Stimulated activated CD4-positive, alpha-beta T cell treated with anti-CD3 and anti-CD28 coated beads, Interleukin-1b, Interleukin-23, amount 100 ng/mL, for 1 hour (primary cell): ENCODE measurements around the gene FOXP4.

Experiments used
- DNase-seq, 2 donors: peaks; one replicate each; pipeline ENCODE4 v3.0.0-alpha.2; 2020; ENCODE audit warnings: low read depth in 2 of 2

FOXP4 gene

DNA sequence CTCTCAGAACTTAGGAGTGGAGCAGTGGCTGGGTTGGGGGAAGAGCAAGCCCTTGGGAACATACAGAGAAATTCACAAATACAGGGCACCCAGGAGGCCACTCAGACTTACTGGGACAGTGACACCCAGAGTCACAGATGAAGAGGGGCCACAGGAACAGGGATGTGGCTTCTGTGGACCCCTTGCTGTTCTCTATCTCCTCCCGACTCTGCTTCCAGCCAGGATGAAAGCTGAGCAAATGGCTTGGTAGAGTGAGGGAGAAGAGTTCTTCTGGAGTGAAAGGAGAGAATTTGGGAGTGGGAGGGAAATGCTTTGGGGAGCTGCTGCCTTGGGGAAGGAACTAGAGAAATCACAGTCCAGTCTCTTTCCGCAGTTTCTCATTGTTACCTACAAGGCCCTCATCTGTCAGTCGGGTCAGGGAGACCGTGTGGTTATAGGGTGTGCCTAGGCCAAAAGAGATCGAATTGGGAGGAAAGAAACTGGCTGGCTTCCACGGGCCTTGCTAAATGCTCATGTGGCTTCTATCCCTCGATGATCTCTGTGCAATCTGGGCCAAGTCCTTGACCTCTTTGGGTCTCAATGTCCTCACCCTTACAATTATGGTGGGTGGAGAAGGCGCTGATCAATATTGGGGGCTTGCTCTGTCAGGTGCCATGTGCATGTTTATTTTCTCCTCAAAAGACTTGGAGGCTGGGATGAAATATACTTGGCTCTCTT lies 17.0 kb downstream of the FOXP4 start:
- no peak for DNase-seq

DNA sequence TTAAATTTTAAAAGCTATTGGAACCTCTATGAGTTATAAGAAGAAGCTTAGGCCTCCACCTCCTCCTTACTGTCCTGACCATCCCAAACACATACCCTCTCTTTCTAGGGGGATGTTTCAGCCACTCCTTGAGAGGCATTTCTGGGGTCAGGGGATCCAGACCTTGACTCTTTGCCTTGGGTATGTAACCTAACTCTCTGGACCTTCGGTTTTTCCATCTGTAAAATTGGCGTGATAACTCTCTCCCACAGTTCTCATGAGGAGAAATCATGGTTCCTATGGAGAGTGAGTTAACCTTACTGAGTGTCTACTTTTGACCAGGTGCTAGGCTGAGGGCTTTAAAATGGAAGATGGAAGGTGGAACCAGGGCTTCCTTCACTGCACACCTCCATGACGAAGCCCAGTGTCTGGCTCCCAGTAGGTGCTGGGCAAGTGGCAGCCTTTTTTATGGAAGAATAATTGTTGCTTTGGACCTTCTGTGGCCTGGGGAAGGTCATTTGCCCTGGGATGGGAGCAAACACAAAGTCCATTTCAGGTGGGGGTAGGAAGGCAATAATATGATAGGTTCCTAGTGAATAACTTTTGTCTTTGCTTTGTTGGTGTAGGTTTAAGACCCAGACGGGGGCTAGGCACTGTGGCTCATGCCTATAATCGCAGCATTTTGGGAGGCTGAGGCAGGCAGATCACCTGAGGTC lies 18.4 kb downstream of the FOXP4 start:
- DNase-seq = no peak

DNA sequence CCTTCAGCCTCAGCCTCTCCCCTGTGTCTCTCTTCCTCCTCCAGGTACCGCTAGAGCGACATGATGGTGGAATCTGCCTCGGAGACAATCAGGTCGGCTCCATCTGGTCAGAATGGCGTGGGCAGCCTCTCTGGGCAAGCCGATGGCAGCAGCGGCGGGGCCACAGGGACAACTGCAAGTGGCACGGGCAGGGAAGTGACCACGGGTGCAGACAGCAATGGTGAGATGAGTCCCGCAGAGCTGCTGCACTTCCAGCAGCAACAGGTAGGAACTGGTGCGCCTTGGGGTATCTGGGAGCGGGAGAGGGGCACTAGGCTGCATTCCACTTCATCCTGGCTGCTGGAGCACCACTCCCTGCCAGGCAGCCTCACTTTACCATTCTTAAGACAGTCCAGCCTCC lies 19.5 kb downstream of the FOXP4 start:
- no peak for DNase-seq

DNA sequence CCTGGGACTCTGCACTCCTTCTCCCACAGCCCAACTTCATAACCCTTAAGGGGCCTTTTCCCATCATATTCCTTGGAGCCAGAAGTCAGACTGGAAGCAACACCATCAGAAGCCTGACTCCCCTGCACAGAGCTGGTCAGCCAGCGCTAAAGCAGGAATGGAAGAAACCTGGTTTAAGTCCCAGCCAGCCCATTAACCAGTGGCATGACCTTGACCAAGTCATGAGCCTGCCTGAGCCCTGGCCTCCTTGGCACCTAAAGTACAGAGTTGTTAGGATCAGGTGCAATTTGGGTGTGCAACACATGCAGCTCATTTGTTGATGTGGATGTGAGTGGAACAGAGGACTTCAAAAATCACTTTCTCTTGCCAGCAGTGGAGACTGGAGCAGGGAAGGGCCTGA lies 20.8 kb downstream of the FOXP4 start:
- no peak for DNase-seq

DNA sequence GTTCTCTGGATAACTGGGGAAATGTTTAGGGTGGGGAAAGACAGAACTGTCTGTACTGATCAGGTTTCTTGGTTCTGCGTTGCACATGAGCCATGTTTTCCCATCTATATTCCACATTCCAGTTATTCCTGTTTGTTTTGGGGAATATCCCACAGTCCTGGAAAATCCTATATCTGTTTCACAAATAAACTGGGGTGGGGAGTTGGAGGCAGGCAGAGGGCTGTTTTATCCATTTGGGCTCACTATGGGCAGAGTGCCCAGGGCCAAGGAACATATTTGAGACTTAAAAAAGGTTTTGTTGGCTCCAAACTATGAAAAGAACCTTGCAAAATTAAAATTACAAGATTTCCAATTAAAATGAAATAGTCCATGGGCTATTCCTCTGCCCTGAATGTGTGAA lies 21.5 kb downstream of the FOXP4 start:
- DNase-seq = no peak

DNA sequence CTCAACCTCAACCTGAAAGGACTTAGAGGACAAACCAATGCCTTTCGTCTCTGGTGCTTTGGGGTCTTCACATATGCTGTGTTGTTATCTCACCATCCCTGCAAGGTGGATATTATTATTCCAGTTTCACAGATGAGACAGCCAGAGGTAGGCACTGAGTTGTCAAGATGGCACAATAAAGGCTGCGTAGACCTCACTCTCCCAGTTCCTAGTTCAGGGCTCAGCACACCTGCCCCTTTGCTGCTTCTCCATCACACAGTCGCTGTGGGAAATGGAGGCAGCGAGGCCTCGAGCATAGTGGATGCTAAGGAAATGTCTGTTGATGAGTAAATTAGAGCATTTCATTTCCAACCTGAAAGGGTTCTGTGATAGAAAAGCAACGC lies 22.0 kb downstream of the FOXP4 start:
- no peak for DNase-seq

DNA sequence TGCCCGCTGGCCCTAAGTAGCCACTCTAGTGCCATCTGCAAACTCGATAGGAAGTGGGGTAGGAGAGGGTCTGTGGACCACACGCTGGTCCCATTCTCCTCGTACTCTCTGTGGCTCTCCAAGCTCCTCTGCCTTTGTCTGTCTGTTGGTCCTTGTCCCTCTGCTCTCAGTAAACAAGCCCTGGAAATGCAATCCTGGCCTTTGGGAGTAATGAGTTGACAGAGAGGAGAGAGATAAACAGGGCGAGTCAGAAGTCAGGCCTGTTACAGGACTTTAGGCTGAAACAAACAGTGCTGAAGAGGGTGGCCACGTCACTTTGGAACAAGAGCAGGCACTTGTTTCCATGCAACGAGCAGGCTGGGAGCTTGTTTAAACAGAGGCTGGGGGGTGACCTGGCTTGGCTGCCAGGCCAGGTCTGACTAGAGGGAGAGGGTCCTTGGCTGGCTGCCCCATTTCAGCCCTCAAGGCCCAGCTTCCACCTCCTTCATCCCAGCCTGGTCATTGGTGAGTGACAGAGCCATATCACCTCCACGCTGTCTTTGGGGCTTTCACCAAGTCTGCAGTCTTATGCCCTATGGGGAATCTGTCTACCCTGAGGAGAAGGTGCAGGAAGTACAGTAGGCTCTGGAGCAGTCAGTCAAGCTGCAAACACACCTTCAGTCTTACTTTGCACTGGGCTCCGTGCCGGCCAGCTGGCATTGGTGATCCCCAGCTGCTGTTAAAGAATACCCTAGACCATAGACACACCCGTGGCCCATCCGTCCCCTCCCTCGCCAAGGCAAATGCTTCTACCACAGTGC lies 22.6 kb downstream of the FOXP4 start:
- no peak for DNase-seq

DNA sequence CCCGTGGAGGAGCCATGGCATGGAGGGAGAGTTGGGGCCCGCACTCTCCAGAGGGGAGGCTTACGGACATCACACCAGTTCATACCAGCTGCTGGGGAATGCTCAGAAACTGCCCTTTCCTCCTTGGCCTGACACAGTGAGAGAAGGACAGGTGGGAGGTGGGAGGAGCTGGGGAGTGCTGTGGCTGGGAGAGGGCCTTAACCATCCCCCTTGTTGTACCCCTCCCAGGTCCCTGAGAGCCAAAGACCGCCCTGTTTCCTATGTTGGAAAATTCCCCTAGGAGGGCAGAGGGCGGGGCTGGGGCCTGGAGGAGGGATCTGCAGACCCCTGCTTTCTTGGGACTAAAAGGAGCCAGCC lies 24.1 kb downstream of the FOXP4 start:
- DNase-seq = no peak

DNA sequence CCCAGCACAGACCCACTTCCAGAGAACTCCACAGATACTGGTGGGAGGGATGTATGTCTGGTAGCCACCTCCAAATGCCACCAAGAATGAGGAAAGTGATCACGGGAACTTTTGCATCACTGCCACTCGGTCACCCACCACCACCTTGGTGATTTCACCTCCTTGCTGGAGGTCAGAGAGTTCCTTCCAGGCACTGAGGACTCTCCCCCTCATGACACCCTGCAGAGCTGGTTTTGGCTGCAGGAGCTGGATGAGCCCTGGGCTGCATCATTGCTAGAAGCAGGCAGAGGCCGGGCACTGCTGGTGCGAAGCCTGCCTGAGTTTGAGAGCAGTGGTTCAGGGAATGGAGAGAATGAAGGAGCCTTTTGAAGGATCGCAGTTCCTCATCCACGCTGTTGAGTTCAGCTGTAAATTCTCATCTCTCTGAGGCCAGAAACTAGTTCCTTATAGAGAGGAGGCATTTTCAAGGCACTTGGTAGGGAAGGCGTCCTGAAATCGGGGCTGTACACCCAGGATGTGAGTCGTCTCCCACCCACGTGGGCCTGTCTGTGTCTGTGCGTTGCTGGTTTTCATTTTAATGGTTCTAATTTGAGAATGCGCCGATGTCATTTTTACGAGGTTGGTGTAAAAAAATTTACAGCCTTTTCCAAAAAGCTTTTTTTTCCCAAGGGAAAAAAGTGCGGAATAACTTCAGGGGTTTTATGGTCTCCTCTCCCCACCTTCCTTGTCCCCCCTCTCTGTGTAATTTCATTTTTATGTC lies 25.0 kb downstream of the FOXP4 start:
- no peak for DNase-seq

DNA sequence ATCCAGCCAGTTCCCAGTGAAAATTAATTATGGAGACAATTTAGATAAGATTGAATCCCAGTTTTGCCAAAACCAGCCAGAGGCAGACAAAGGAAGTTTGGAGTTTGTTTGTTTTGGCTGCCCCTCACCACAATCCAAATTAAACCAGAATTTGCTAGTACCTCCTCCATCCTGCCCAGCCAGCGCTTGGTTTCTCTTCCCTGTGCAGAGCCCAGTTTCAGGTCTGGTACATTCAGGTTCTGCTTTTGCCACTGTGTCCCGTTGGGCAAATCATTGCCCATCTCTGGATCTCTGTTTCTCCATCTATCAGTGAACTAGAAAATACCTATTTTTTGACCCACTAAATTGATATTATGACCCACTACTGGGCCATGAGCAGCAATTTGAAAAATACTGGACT lies 26.4 kb downstream of the FOXP4 start:
- DNase-seq = no peak

DNA sequence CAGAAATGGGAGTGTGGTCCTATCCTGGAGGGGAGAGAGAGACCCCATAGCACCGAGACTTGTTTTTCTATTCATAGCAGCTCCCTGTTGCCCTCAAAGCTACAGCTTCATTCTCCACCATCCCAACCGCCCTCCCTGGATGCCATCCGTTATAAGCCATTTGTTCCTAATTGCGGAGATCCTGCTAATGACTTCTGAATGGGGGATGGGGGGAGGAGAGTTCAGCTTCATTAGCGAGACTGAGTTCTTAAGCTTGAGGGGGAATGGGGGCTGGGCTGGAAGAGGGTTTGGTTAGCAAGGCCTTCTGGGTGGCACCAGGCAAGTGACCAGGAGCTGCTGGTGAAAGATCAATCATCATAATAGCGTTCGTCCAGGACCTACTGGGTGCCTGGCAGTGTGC lies 27.1 kb downstream of the FOXP4 start:
- DNase-seq = no peak

DNA sequence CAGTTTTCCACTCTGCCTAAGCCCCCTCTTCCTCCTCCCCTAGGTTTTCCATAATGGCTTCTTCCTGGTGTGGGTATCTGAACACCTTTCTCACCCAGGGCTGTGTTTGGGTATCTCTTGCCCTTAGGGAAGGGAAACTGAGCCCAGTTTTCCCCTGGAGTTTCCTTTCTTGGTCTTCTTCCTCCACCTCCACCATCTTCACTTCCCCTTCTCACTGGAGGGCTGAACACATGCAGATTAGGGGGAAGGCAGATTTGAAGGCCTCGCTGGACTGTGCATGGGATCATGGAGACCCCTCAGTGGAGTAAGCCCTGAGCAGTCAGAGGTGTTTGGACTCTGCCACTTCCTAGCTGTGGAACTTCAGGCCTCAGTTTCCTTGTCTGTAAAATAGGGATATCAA lies 27.8 kb downstream of the FOXP4 start:
- no peak for DNase-seq

DNA sequence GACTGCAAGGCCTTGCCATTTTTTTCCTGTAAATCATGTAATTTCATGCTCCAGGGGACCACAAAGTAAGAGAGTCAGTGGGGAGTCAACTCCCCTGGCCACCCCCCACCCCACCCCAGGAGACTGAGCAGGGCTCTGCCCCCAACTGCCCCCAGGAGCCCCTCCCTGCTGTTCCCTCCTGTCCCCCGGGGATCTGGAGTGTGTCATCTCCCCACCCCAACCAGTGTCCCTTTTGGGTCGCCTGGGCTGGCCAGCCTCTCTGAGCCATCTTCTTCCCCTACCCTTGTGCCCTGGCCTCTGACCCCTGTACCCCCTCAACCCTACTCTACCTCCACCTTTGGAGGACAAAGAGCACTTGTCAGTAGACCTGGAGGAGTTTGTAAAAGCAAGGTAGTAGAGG lies 29.4 kb downstream of the FOXP4 start:
- DNase-seq = no peak

DNA sequence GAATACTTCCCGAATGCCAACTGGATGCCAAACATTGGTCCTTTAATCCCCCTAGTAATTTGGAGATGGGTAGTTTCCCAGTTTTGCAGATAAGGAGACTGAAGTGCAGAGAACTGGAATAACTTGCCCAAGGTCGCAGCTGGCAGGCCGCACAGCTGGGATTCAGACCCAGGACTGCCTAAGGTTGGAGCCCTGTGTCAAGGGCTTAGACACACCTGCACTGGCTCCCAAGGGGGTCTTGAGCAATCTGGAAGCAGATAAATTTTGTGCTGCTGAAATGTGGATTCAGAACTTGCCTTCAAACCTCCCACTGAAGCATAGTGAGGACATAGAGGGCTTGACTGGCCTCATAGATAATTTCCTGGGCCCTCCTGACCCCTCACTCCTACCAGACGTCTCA lies 30.5 kb downstream of the FOXP4 start:
- no peak for DNase-seq

DNA sequence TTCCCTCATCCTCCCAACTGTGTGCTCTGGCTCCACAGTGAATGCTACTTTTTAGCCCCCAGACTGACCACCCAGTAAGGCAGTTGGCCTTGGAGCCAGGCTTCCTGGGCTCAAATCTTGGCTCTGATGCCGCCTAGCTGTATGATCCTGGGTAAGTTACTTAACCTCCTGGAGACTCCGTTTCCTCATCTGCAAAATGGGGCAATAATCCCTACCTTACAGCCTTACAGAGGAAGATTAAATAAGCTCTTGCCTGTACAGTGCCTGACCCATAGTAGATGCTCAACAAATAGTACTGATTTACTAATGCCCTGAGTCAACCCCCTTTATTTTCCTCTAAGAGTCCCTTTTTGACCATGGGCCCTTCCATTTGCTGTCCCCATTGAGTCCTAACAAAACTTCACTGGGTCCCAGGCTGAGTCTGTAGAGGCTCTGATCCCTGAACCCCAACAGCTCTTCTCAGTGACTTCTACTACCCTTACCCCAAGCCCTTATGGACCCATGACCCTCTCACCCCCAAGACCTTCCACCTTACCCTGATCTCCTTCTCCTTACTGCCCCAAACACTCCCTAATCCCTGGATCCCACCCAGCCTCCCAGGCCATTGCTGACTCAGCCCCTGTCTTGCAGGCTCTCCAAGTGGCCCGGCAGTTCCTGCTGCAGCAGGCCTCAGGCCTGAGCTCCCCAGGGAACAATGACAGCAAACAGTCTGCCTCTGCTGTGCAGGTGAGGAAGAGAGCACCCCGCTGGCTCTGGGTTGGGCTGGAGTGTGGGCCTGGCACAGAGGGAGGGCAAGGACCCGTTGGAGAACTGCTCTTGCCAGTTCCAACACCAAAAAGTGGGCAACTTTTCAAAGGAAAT lies 31.4 kb downstream of the FOXP4 start:
- DNase-seq = no peak

DNA sequence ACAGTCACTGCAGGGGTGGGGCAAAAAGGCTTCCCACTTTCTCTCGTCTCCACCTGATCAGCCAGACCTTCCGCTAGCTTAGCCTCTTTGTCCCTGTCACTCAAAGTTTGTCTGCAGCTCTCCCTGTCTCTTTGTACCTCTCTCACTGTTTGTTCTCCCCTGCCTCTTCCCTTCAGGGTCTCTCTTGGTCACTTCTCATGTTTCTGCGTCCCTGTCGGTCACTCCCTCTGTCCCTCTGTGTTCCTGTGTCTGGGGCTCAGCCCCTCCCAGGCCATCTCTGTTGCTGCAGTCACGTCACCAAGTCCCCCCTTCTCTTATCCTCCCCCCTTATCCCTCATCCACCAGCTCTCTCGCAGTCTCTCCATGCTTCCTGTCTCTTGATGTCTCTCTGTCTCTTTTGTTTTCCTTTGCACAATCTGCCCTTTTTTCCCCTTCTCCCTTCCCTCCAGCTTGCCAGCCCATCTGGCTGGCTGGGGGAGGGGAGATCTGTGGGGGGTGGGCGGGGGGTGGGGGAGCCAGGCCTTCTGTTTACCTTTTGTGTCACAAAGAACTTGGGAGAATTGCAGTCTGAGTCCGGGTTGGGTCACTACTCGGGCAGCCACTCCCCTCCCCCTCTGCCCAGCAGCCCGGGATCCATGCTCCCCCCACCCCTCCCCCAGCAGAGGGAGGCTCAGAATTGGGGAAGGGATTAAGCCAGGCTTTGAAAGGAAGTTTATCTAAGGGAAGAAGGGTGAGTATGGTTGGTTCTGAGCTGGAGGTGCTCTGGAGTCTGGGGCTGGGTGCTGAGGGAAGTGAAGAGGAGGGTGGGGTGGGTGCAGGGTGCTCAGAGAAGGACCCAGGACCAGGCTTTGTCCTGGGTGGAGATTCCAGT lies 32.3 kb downstream of the FOXP4 start:
- no peak for DNase-seq

DNA sequence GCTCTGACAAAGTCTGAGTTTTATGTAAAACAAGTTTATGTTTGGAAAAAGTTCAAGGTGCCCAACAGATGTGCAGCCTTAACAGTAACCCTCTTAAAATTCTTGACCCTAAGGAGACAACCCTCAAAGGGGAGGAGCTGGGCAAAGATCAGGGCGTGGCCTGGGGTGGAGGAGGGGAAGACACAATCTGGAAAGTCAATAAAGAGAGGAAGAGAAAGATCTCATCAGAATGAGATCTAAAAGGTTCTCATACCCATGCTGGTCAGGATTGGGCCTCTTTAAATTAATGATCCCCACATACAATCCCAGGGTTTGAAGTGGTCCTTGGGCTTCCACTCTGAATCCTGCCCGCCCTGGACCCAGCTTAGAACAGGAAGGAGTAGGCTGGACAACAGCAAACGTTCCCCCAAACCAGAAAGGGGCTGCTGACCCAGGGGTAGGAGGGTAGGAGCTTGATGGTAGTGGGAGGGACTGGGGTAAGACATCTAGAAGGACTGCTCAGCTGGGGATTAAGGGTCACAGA lies 33.0 kb downstream of the FOXP4 start:
- no peak for DNase-seq

DNA sequence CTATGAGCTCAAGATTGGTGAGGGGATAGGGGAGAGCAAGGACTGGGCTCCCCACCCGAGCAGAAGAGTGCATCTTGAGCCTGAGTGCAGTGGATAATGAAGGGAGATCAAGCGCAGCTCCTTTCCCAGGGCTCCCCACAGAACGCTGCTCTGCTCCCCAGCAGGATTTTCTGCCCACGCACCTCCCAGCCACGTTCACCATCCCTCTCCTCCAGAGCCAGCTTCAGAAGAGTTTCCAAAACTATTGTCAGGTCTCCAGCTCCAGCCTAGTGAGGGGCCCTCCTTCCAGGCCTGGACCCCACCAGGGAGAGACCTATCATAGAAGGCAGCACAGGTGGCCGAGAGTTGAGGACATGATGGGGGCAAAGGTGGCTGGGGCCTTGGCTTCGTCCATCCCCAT lies 34.5 kb downstream of the FOXP4 start:
- no peak for DNase-seq

DNA sequence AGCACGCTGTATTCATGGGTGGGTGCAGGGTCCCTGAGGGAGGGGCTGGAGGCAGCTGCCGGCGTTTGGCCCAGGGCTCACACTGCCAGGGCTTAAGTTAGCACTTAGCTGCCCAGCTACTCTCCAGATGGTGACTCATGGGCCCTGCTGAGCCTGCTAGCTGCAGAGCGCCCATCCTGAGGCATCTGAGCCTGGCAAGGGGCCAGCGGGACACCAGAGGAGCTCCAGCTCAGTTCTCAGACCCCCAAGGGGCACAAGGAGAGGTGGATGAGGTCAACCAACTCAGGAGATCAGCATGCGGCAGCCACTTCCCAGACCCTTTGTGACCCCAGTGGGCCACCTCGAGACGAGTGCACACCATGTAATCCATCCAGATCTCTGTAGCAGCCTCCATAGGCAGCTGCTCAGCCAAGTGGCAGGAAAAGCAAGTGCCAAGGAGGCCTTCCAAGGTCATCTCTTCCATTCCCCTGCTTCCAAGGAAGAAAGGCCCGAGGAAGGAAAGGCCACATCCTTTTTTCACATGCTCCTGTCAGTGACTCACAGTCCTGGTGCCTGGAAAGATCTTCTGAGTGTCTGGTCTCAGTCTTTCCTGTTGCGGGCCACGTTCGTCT lies 35.3 kb downstream of the FOXP4 start:
- DNase-seq = no peak

DNA sequence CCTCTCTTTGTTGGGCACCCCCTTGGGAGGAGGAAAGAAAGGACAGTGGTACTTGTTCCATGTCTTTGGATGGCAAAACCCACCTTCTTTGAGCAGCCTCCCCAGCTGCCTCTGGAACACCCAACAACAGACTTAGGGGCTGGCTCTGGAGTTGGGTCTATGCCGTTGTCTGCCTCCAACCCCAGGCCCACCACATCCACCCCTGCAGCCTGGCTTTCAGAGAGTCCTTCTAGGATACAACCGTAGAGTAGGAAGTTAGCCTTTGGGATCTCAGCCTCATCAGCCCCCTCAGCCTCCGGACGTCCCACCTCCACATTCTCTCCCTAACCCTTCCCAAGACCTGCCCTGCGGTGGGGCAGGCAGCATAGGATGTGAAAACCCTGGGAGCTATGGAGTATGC lies 36.4 kb downstream of the FOXP4 start:
- no peak for DNase-seq
